Measurements from ENCODE around the gene TMEM97. TPM values are rescaled to one million over a fixed set of nuclear protein-coding genes. Genes with fewer than 3 reads are reported as not detected.

Gene TMEM97
- total RNA-seq, 4 donors from 2014 or later: 5.1 to 7.2 (median 6.6) TPM

DNA sequence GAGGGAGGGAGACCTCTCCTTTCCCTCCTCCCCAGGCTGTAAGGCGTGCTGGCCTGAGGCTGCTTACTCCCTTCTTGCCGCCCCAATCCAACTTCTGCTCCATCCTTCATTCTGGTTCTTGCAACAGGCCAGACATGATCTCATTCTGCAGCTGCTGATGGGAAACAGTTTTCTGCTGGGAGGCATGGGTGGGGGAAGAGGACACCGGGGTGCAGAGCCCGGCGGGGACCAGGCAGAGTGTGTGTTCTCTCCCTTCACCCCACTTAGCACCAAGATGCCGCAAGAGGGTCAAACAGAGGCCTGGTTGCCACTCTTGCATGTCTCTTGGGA lies 53.9 kb downstream of the TMEM97 start:
- DNase-seq: no peak
- Histone ChIP-seq H3K9me3 (no peaks in the 10 kb centered on the region), H3K4me3 (peak overlapping the region in 2 of 4 donors; percentile 63 to 64), H3K27me3 (no peaks in the 10 kb centered on the region), H3K36me3 (no peaks in the 10 kb centered on the region), H3K4me1 (peaks cover 10 to 11% of the 10 kb centered on the region in 2 donors), H3K27ac (no peak overlapping the region)
- TF ChIP-seq POLR2A (IDR thresholded peaks at IDR 0.05): no peak
- TF ChIP-seq, protein P1, sequence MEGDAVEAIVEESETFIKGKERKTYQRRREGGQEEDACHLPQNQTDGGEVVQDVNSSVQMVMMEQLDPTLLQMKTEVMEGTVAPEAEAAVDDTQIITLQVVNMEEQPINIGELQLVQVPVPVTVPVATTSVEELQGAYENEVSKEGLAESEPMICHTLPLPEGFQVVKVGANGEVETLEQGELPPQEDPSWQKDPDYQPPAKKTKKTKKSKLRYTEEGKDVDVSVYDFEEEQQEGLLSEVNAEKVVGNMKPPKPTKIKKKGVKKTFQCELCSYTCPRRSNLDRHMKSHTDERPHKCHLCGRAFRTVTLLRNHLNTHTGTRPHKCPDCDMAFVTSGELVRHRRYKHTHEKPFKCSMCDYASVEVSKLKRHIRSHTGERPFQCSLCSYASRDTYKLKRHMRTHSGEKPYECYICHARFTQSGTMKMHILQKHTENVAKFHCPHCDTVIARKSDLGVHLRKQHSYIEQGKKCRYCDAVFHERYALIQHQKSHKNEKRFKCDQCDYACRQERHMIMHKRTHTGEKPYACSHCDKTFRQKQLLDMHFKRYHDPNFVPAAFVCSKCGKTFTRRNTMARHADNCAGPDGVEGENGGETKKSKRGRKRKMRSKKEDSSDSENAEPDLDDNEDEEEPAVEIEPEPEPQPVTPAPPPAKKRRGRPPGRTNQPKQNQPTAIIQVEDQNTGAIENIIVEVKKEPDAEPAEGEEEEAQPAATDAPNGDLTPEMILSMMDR (IDR thresholded peaks at IDR 0.05 in 4 of 5, conservative IDR thresholded peaks at IDR 0.05 in 1 of 5): no peak
- intact Hi-C loops (cut with DNase I; ENCODE audit: low total_unique reads): no loop called here
- no peak for ATAC-seq
- in situ Hi-C loops (cut with MboI; ENCODE audit: low sequenced_read_pairs in 4 of 4): loop anchor here in 1 of 4 donors (25.0 kb wide), 1 partner anchor 589 kb away; the partner anchor contains the start of gene PHF12

Small RNA genes within 50 kb of the gene (microRNA-seq; reads per million reads assigned to microRNA genes)
- 0 to 0.85 reads per million in 2 donors for gene MIR4723 (ENCODE audit: borderline replicate concordance in 2 of 2)

Other genes with a start within 250 kb of the TMEM97 start
- gene IFT20, start 16.3 kb downstream of the TMEM97 start, total RNA-seq: 10 to 100 TPM in 1 of 4 donors, 1 to 10 TPM in 3; 3.7 to 15.9 (median 4.9) TPM
- gene TNFAIP1, start 16.6 kb downstream of the TMEM97 start, total RNA-seq: 10 to 100 TPM; 18.8 to 36.5 (median 25.5) TPM
- 100 to 1,000 TPM; 217 to 281 (median 237) TPM for gene POLDIP2, start 38.3 kb downstream of the TMEM97 start, total RNA-seq
- not detected for gene SEBOX, start 46.0 kb downstream of the TMEM97 start, total RNA-seq
- 10 to 100 TPM in 1 of 4 donors, 1 to 10 TPM in 1, not detected in 2; 3.8 to 11.5 TPM for gene VTN, start 51.1 kb downstream of the TMEM97 start, total RNA-seq
- 1 to 10 TPM in 3 of 4 donors, under 1 TPM in 1; 0.78 to 1.9 (median 1.7) TPM for gene SARM1, start 52.5 kb downstream of the TMEM97 start, total RNA-seq
- 1 to 10 TPM; 1.9 to 3.5 (median 2.4) TPM for gene SLC46A1, start 87.0 kb downstream of the TMEM97 start, total RNA-seq
- under 1 TPM in 1 of 4 donors, not detected in 3; 0.34 TPM for gene SLC13A2, start 154.4 kb downstream of the TMEM97 start, total RNA-seq
- gene FOXN1, start 187.1 kb downstream of the TMEM97 start, total RNA-seq: not detected
- gene UNC119, start 233.4 kb downstream of the TMEM97 start, total RNA-seq: 10 to 100 TPM in 1 of 4 donors, 1 to 10 TPM in 3; 3.1 to 10.2 (median 6.3) TPM